ENCODE data around the gene NUF2. TPM values are rescaled to one million over a fixed set of nuclear protein-coding genes. Genes with fewer than 3 reads are reported as not detected.

NUF2 gene
- total and polyA plus RNA-seq, 2 donors (not counting 3 experiments of a cell fraction or from before 2014, with no cell fraction given), result 14.3 to 38.6 TPM

GRCh38 chr1:163298365-163298764 lies 23.4 kb upstream of the NUF2 start:
- Histone ChIP-seq H3K9ac (replicated peaks; ENCODE audit: extremely low read depth, insufficient read depth, low read length) (no peak overlapping the region), H3K79me2 (ENCODE audit: control insufficient read depth, insufficient read depth, low read length) (no peaks in the 10 kb centered on the region), H3K27ac (ENCODE audit: insufficient read depth, low read depth, low read length) (no peak overlapping the region), H2AFZ (ENCODE audit: low read depth, low read length) (no peak overlapping the region), H3K4me1 (ENCODE audit: control insufficient read depth, extremely low read depth, insufficient read depth, low read length) (no peaks in the 10 kb centered on the region), H3K27me3 (ENCODE audit: control insufficient read depth in 2 of 2, insufficient read depth in 2 of 2, low read length in 2 of 2) (no peaks in the 10 kb centered on the region), H3K4me2 (ENCODE audit: insufficient read depth, low read length) (no peak overlapping the region), H3K4me3 (replicated peaks in 1 of 3; ENCODE audit: insufficient read depth in 1 of 3, low read depth in 1 of 3, low read length in 3 of 3) (no peak overlapping the region), H3K9me1 (replicated peaks; ENCODE audit: control insufficient read depth, extremely low read depth, insufficient read depth, low read length) (peaks cover 3% of the 10 kb centered on the region), H3K9me3 (replicated peaks; ENCODE audit: control insufficient read depth, insufficient read depth, low read length) (no peaks in the 10 kb centered on the region), H4K20me1 (replicated peaks; ENCODE audit: control insufficient read depth, extremely low read depth, insufficient read depth, low read length) (no peaks in the 10 kb centered on the region), H3K36me3 (ENCODE audit: control insufficient read depth in 2 of 2, extremely low read depth in 1 of 2, insufficient read depth in 2 of 2, low read length in 2 of 2) (no peaks in the 10 kb centered on the region)
- intact Hi-C loops (cut with micrococcal nuclease) (no loop called here), dilution Hi-C loops (cut with MboI; ENCODE audit: extremely low pct_ligation_motif_present, low sequenced_read_pairs) (no loop called here)
- POLR2A ChIA-PET, result no interaction called here
- TF ChIP-seq EZH2 (IDR thresholded peaks at IDR 0.05; ENCODE audit: borderline replicate concordance, low read depth, low read length, severe bottlenecking) (no peak), MYC (IDR thresholded peaks at IDR 0.05; ENCODE audit: low read depth, low read length) (no peak), GATA2 (IDR thresholded peaks at IDR 0.05; ENCODE audit: insufficient read depth, insufficient read length, low read depth, low read length) (no peak), FOS (IDR thresholded peaks at IDR 0.05; ENCODE audit: borderline replicate concordance, insufficient read depth, low read length) (no peak), POLR2A (IDR thresholded peaks at IDR 0.05; ENCODE audit: low read depth, low read length) (no peak), JUN (IDR thresholded peaks at IDR 0.05; ENCODE audit: borderline replicate concordance, insufficient read depth, insufficient read length, low read depth) (no peak), MAX (IDR thresholded peaks at IDR 0.05; ENCODE audit: insufficient read depth, insufficient read length) (no peak), POLR2AphosphoS5 (IDR thresholded peaks at IDR 0.05; ENCODE audit: insufficient read depth, low read depth, low read length) (no peak)
- TF ChIP-seq, protein P1, sequence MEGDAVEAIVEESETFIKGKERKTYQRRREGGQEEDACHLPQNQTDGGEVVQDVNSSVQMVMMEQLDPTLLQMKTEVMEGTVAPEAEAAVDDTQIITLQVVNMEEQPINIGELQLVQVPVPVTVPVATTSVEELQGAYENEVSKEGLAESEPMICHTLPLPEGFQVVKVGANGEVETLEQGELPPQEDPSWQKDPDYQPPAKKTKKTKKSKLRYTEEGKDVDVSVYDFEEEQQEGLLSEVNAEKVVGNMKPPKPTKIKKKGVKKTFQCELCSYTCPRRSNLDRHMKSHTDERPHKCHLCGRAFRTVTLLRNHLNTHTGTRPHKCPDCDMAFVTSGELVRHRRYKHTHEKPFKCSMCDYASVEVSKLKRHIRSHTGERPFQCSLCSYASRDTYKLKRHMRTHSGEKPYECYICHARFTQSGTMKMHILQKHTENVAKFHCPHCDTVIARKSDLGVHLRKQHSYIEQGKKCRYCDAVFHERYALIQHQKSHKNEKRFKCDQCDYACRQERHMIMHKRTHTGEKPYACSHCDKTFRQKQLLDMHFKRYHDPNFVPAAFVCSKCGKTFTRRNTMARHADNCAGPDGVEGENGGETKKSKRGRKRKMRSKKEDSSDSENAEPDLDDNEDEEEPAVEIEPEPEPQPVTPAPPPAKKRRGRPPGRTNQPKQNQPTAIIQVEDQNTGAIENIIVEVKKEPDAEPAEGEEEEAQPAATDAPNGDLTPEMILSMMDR (IDR thresholded peaks at IDR 0.05; ENCODE audit: extremely low read depth in 1 of 2, insufficient read depth in 1 of 2, low read depth in 1 of 2, low read length in 2 of 2), result no peak
- FAIRE-seq, result no peak
- CTCF ChIA-PET, result interaction anchor here (1.7 kb wide), 1 partner anchor 12 kb away, joined by 4 read pairs; no protein-coding TSS in a partner anchor
- DNase-seq (ENCODE audit: low read depth, low spot score), result no peak
- BruUV-seq (replicated peaks), result no TSS peak
